ENCODE results near the gene FAM20A.
"Not testable (repeated sequence)": the region's sequence is repeated elsewhere in the genome, so short reads cannot be mapped to it uniquely, and the experiment has no call there.

FAM20A gene

GRCh38 chr17:68564415-68565111, 36.6 kb downstream of the FAM20A start:
- DNase-seq: no peak

- DNase-seq: no peak
These were observed 38.4 kb downstream of the FAM20A start for GRCh38 chr17:68562736-68563135.

- no peak for DNase-seq
These were observed 40.0 kb downstream of the FAM20A start for GRCh38 chr17:68560966-68561720.

GRCh38 chr17:68559316-68559715, 41.9 kb downstream of the FAM20A start:
- DNase-seq: no peak

- no peak for DNase-seq
These were observed 44.6 kb downstream of the FAM20A start for GRCh38 chr17:68556551-68556950.

GRCh38 chr17:68544111-68544915, 56.9 kb downstream of the FAM20A start:
- DNase-seq: no peak

GRCh38 chr17:68542698-68543463, 58.3 kb downstream of the FAM20A start:
- DNase-seq: no peak

- no peak for DNase-seq
These were observed 59.4 kb downstream of the FAM20A start for GRCh38 chr17:68541816-68542215.

- no peak for DNase-seq
These were observed 60.2 kb downstream of the FAM20A start for GRCh38 chr17:68540981-68541380.

- DNase-seq: no peak
These were observed 61.4 kb downstream of the FAM20A start for GRCh38 chr17:68539548-68540467.

- no peak for DNase-seq
These were observed 65.2 kb downstream of the FAM20A start for GRCh38 chr17:68535922-68536321.

- DNase-seq: no peak
These were observed 66.5 kb downstream of the FAM20A start for GRCh38 chr17:68534695-68535088.

- no peak for DNase-seq
These were observed 67.1 kb downstream of the FAM20A start for GRCh38 chr17:68533887-68534694.

GRCh38 chr17:68532826-68533225, 68.3 kb downstream of the FAM20A start:
- no peak for DNase-seq

GRCh38 chr17:68531252-68531651, 69.9 kb downstream of the FAM20A start:
- no peak for DNase-seq

- no peak for DNase-seq
These were observed 73.9 kb downstream of the FAM20A start for GRCh38 chr17:68527314-68527713.

- no peak for DNase-seq
These were observed 74.6 kb downstream of the FAM20A start for GRCh38 chr17:68526548-68526947.

GRCh38 chr17:68522266-68522665, 78.9 kb downstream of the FAM20A start:
- DNase-seq: no peak

GRCh38 chr17:68519911-68520310, 81.3 kb downstream of the FAM20A start:
- DNase-seq: no peak

- DNase-seq: not testable (repeated sequence)
These were observed 82.1 kb downstream of the FAM20A start for GRCh38 chr17:68519051-68519450.
